NCI-H748 (cell line): Measurements from ENCODE around the gene CXorf49B.

ENCODE experiments used
- DNase-seq: peaks from one replicate; lab custom pipeline; 2025; ENCODE audit not compliant: unreplicated experiment; lab: John Stamatoyannopoulos, UW

The CXorf49B gene

GRCh38 chrX:71815121-71815905 is 52.2 kb downstream of the CXorf49B start:
- no peak for DNase-seq

GRCh38 chrX:71815906-71816156 is 52.7 kb downstream of the CXorf49B start:
- no peak for DNase-seq
